GM21360 (cell line): Measurements from ENCODE around the gene PTPRN2.

Experiments used
- ATAC-seq: cut with Tn5 transposase; IDR thresholded peaks from one replicate; pipeline ENCODE4 v1.9.1; 2021; ENCODE audit warnings: mild to moderate bottlenecking, moderate library complexity; ENCODE audit not compliant: unreplicated experiment

PTPRN2 gene

GRCh38 chr7:157690058-157690832 is 897.4 kb downstream of the PTPRN2 start:
- no peak for ATAC-seq

- no peak for ATAC-seq
Measured at GRCh38 chr7:157689269-157690057, 898.2 kb downstream of the PTPRN2 start.

GRCh38 chr7:157688533-157689268 is 898.9 kb downstream of the PTPRN2 start:
- no peak for ATAC-seq

- ATAC-seq: no peak
Measured at GRCh38 chr7:157687845-157688532, 899.6 kb downstream of the PTPRN2 start.

GRCh38 chr7:157687158-157687557 is 900.5 kb downstream of the PTPRN2 start:
- ATAC-seq: no peak

- ATAC-seq: no peak
Measured at GRCh38 chr7:157686285-157686894, 901.2 kb downstream of the PTPRN2 start.

GRCh38 chr7:157685430-157686284 is 902.0 kb downstream of the PTPRN2 start:
- ATAC-seq: no peak

GRCh38 chr7:157684909-157685429 is 902.7 kb downstream of the PTPRN2 start:
- no peak for ATAC-seq

GRCh38 chr7:157684157-157684908 is 903.3 kb downstream of the PTPRN2 start:
- ATAC-seq: no peak

GRCh38 chr7:157683747-157684156 is 903.9 kb downstream of the PTPRN2 start:
- ATAC-seq: no peak

- ATAC-seq: no peak
Measured at GRCh38 chr7:157682946-157683746, 904.5 kb downstream of the PTPRN2 start.

- ATAC-seq: no peak
Measured at GRCh38 chr7:157682064-157682945, 905.3 kb downstream of the PTPRN2 start.

GRCh38 chr7:157679607-157680006 is 908.0 kb downstream of the PTPRN2 start:
- ATAC-seq: no peak

GRCh38 chr7:157678501-157678900 is 909.1 kb downstream of the PTPRN2 start:
- ATAC-seq: no peak

- no peak for ATAC-seq
Measured at GRCh38 chr7:157676456-157677255, 911.0 kb downstream of the PTPRN2 start.

GRCh38 chr7:157676001-157676400 is 911.6 kb downstream of the PTPRN2 start:
- ATAC-seq: no peak
